HL-60 (cell line): ENCODE measurements around the gene PHLPP1.
"Not testable (repeated sequence)": the region's sequence is repeated elsewhere in the genome, so short reads cannot be mapped to it uniquely, and the experiment has no call there.

Experiments used
- CTCF ChIP-seq: IDR thresholded peaks from one replicate; pipeline ENCODE4 v1.5.1; 2011; ENCODE audit warnings: low read length, control low read depth, inconsistent platforms; ENCODE audit not compliant: insufficient read depth
- GABPA ChIP-seq: IDR thresholded peaks from 2 replicates; pipeline ENCODE4 v1.6.1; 2012; ENCODE audit warnings: low read depth
- REST ChIP-seq: IDR thresholded peaks from 2 replicates; pipeline ENCODE4 v1.6.1; 2012; ENCODE audit warnings: low read depth; ENCODE audit not compliant: insufficient replicate concordance

- TF ChIP-seq CTCF, REST, GABPA: not testable (repeated sequence)
Observed at GRCh38 chr18:62809445-62809844, 94.1 kb downstream of the PHLPP1 start.
